DND-41 (cell line): ENCODE measurements around the gene SGMS1.

Experiments used
- ATAC-seq: fragments of 200-7000 bp; cut with Tn5 transposase; 3 replicates; pipeline ENCODE4 v1.9.1; 2021; ENCODE audit warnings: low read depth; ENCODE audit not compliant: insufficient read depth
- DNase-seq: peaks from one replicate; pipeline ENCODE4 v3.0.0-alpha.2; 2020
- H2AFZ ChIP-seq: 2 replicates; pipeline ENCODE4 v1.6.0; 2012; ENCODE audit warnings: low read depth, low read length
- H3K27ac ChIP-seq: 2 replicates; pipeline ENCODE4 v1.5.1; 2012; ENCODE audit warnings: low read length, inconsistent platforms
- H3K27me3 ChIP-seq: fragments of 200-600 bp; sonication (generic); 2 replicates; pipeline ENCODE4 v1.6.0; 2012; ENCODE audit warnings: low read length, mild to moderate bottlenecking, inconsistent platforms; ENCODE audit not compliant: insufficient read depth, poor library complexity
- H3K36me3 ChIP-seq: 2 replicates; pipeline ENCODE4 v1.5.1; 2012; ENCODE audit warnings: low read length, inconsistent platforms; ENCODE audit not compliant: insufficient read depth
- H3K4me1 ChIP-seq: 2 replicates; pipeline ENCODE4 v1.5.1; 2012; ENCODE audit warnings: mild to moderate bottlenecking, low read length; ENCODE audit not compliant: insufficient read depth
- H3K4me2 ChIP-seq: 2 replicates; pipeline ENCODE4 v1.6.0; 2012; ENCODE audit warnings: mild to moderate bottlenecking, moderate library complexity, low read length, inconsistent platforms; ENCODE audit not compliant: insufficient read depth
- H3K4me3 ChIP-seq, 2 experiments: fragments of 200-600 bp in 1 of 2; shearing (Covaris generic) in 1 of 2; 2 replicates each; pipeline ENCODE4 v1.5.1; 2012 to 2016; ENCODE audit warnings: inconsistent platforms in 2 of 2, low read length in 2 of 2, mild to moderate bottlenecking in 2 of 2, low read depth in 1 of 2, moderate library complexity in 1 of 2
- H3K79me2 ChIP-seq: 2 replicates; pipeline ENCODE4 v1.6.0; 2012; ENCODE audit warnings: low read length, inconsistent platforms; ENCODE audit not compliant: insufficient read depth
- H3K9ac ChIP-seq: 2 replicates; pipeline ENCODE4 v1.6.0; 2012; ENCODE audit warnings: low read depth, mild to moderate bottlenecking, inconsistent platforms, low read length, moderate library complexity
- H3K9me3 ChIP-seq: 2 replicates; pipeline ENCODE4 v1.5.1; 2012; ENCODE audit warnings: low read length, moderate library complexity, mild to moderate bottlenecking, inconsistent platforms; ENCODE audit not compliant: insufficient read depth, severe bottlenecking
- H4K20me1 ChIP-seq: 2 replicates; pipeline ENCODE4 v1.6.0; 2012; ENCODE audit warnings: low read length; ENCODE audit not compliant: insufficient read depth
- EZH2 ChIP-seq: IDR thresholded peaks from 3 replicates; pipeline ENCODE4 v1.6.1; 2012; ENCODE audit warnings: borderline replicate concordance, low read depth, mild to moderate bottlenecking, moderate library complexity, low read length, inconsistent platforms; ENCODE audit not compliant: severe bottlenecking
- TF ChIP-seq, protein P1 (sequence below): IDR thresholded peaks from 2 replicates; pipeline ENCODE4 v1.5.1; 2012; ENCODE audit warnings: borderline replicate concordance, low read length, moderate library complexity, mild to moderate bottlenecking; ENCODE audit not compliant: poor library complexity, severe bottlenecking; ENCODE audit errors: extremely low read depth

Gene SGMS1

GRCh38 chr10:50640238-50640637 is 16.5 kb upstream of the SGMS1 start:
- no peak for DNase-seq
- ATAC-seq = no peak
- no peak overlapping the region for H3K9ac ChIP-seq
- H3K27me3 ChIP-seq = peaks cover 3% of the 10 kb centered on the region
- no peak overlapping the region for H2AFZ ChIP-seq
- no peak overlapping the region for H3K27ac ChIP-seq
- no peaks in the 10 kb centered on the region for H3K79me2 ChIP-seq
- TF ChIP-seq EZH2 = no peak
- TF ChIP-seq, protein P1, sequence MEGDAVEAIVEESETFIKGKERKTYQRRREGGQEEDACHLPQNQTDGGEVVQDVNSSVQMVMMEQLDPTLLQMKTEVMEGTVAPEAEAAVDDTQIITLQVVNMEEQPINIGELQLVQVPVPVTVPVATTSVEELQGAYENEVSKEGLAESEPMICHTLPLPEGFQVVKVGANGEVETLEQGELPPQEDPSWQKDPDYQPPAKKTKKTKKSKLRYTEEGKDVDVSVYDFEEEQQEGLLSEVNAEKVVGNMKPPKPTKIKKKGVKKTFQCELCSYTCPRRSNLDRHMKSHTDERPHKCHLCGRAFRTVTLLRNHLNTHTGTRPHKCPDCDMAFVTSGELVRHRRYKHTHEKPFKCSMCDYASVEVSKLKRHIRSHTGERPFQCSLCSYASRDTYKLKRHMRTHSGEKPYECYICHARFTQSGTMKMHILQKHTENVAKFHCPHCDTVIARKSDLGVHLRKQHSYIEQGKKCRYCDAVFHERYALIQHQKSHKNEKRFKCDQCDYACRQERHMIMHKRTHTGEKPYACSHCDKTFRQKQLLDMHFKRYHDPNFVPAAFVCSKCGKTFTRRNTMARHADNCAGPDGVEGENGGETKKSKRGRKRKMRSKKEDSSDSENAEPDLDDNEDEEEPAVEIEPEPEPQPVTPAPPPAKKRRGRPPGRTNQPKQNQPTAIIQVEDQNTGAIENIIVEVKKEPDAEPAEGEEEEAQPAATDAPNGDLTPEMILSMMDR = no peak
- H3K36me3 ChIP-seq = no peaks in the 10 kb centered on the region
- no peaks in the 10 kb centered on the region for H3K9me3 ChIP-seq
- H3K4me3 ChIP-seq = no peak overlapping the region
- no peaks in the 10 kb centered on the region for H4K20me1 ChIP-seq
- no peaks in the 10 kb centered on the region for H3K4me1 ChIP-seq
- H3K4me2 ChIP-seq = no peak overlapping the region

- no peak overlapping the region for H3K4me3 ChIP-seq
- H3K9ac ChIP-seq = no peak overlapping the region
- no peak for DNase-seq
- H3K27ac ChIP-seq = no peak overlapping the region
- no peaks in the 10 kb centered on the region for H3K4me1 ChIP-seq
- ATAC-seq = peak; percentile 44; the same call in 1 of the 3 replicates
- no peak overlapping the region for H2AFZ ChIP-seq
- TF ChIP-seq, protein P1 = no peak
- TF ChIP-seq EZH2 = no peak
- H4K20me1 ChIP-seq = no peaks in the 10 kb centered on the region
- H3K9me3 ChIP-seq = no peaks in the 10 kb centered on the region
- peaks cover 3% of the 10 kb centered on the region for H3K27me3 ChIP-seq
- H3K36me3 ChIP-seq = no peaks in the 10 kb centered on the region
- no peak overlapping the region for H3K4me2 ChIP-seq
- no peaks in the 10 kb centered on the region for H3K79me2 ChIP-seq
Measured at GRCh38 chr10:50636618-50637579, 13.1 kb upstream of the SGMS1 start.

- no peak for ATAC-seq
- H3K4me3 ChIP-seq = no peak overlapping the region
- H3K4me2 ChIP-seq = no peak overlapping the region
- no peak overlapping the region for H2AFZ ChIP-seq
- H3K36me3 ChIP-seq = no peaks in the 10 kb centered on the region
- no peaks in the 10 kb centered on the region for H3K4me1 ChIP-seq
- peaks cover 3% of the 10 kb centered on the region for H3K27me3 ChIP-seq
- no peak for DNase-seq
- H3K79me2 ChIP-seq = no peaks in the 10 kb centered on the region
- no peak overlapping the region for H3K9ac ChIP-seq
- TF ChIP-seq EZH2 = no peak
- TF ChIP-seq, protein P1 = no peak
- H4K20me1 ChIP-seq = no peaks in the 10 kb centered on the region
- H3K27ac ChIP-seq = no peak overlapping the region
- H3K9me3 ChIP-seq = no peaks in the 10 kb centered on the region
Measured at GRCh38 chr10:50635286-50635685, 11.5 kb upstream of the SGMS1 start.
